SK-N-SH (cell line): ENCODE results near the gene RAB39B. TPM values are rescaled to one million over a fixed set of nuclear protein-coding genes. Genes with fewer than 3 reads are reported as not detected.

ENCODE experiments used
- CTCF ChIA-PET: fragments of 300-600, 350-600 bp; formaldehyde crosslinking; extraction: SDS; loops from one replicate; lab custom pipeline; 2021; lab: Yijun Ruan, JAX
- POLR2A ChIA-PET: fragments of 350-600 bp; sonication (Branson Sonifier 250); formaldehyde crosslinking; extraction: SDS; loops from one replicate; lab custom pipeline; 2020; ENCODE audit warnings: antibody characterized with exemption, inconsistent platforms; lab: Yijun Ruan, JAX
- DNase-seq: peaks from one replicate; pipeline ENCODE4 v3.0.0; 2012
- H2AFZ ChIP-seq: fragments of 200-600 bp; sonication (generic); 2 replicates; pipeline ENCODE4 v1.8.1; 2016; ENCODE audit warnings: antibody characterized with exemption, mild to moderate bottlenecking, low read depth
- H3F3A ChIP-seq: fragments of 200-600 bp; sonication (generic); replicated peaks from 2 replicates; pipeline ENCODE3; 2016; ENCODE audit warnings: antibody characterized with exemption, mild to moderate bottlenecking; ENCODE audit not compliant: insufficient read depth
- H3K27ac ChIP-seq, 2 experiments: fragments of 200-500 bp in 1 of 2; fragments of 200-600 bp in 1 of 2; sonication (Bioruptor generic) in 1 of 2; sonication (generic), shearing (Covaris generic) in 1 of 2; 2 replicates each; pipeline versions ENCODE4 v1.5.1 to v1.6.1; 2014 to 2016; ENCODE audit warnings: low read depth in 2 of 2, inconsistent platforms in 1 of 2, low read length in 1 of 2, mild to moderate bottlenecking in 1 of 2, mixed read lengths in 1 of 2
- H3K27me3 ChIP-seq: fragments of 200-600 bp; sonication (generic), shearing (Covaris generic); 2 replicates; pipeline ENCODE4 v1.6.1; 2016; ENCODE audit warnings: mixed run types; ENCODE audit not compliant: insufficient read depth
- H3K36me3 ChIP-seq, 2 experiments: fragments of 200-500 bp in 1 of 2; fragments of 200-600 bp in 1 of 2; sonication (Bioruptor generic) in 1 of 2; sonication (generic) in 1 of 2; replicated peaks in 1 of 2; 2 replicates each; pipeline versions ENCODE3 to v1.5.1; 2014 to 2016; ENCODE audit warnings: low read length in 1 of 2, mild to moderate bottlenecking in 1 of 2; ENCODE audit not compliant: insufficient read depth in 2 of 2, control insufficient read depth in 1 of 2
- H3K4me1 ChIP-seq, 2 experiments: fragments of 200-500 bp in 1 of 2; fragments of 200-600 bp in 1 of 2; sonication (Bioruptor generic) in 1 of 2; sonication (generic), shearing (Covaris generic) in 1 of 2; 2 replicates each; pipeline versions ENCODE4 v1.5.1 to v1.6.1; 2014 to 2016; ENCODE audit warnings: low read depth in 1 of 2, low read length in 1 of 2, mixed run types in 1 of 2; ENCODE audit not compliant: insufficient read depth in 2 of 2, control insufficient read depth in 1 of 2
- H3K4me2 ChIP-seq: fragments of 200-600 bp; sonication (generic), shearing (Covaris generic); 2 replicates; pipeline ENCODE4 v1.6.1; 2017; ENCODE audit warnings: mixed run types
- H3K4me3 ChIP-seq, 2 experiments: fragments of 200-500 bp in 1 of 2; fragments of 200-600 bp in 1 of 2; sonication (Bioruptor generic) in 1 of 2; sonication (generic), shearing (Covaris generic) in 1 of 2; 2 replicates each; pipeline versions ENCODE4 v1.5.1 to v1.8.1; 2014 to 2016; ENCODE audit warnings: low read depth in 2 of 2, inconsistent platforms in 1 of 2, low read length in 1 of 2, mild to moderate bottlenecking in 1 of 2, mixed read lengths in 1 of 2, moderate library complexity in 1 of 2
- H3K79me2 ChIP-seq: fragments of 200-600 bp; sonication (generic); 2 replicates; pipeline ENCODE4 v1.8.1; 2017; ENCODE audit warnings: mild to moderate bottlenecking; ENCODE audit not compliant: insufficient read depth
- H3K9ac ChIP-seq: fragments of 200-600 bp; sonication (generic); 2 replicates; pipeline ENCODE4 v1.6.1; 2017; ENCODE audit warnings: mixed run types
- H3K9me2 ChIP-seq: fragments of 200-600 bp; sonication (generic); 2 replicates; pipeline ENCODE4 v1.6.1; 2017; ENCODE audit warnings: mixed run types
- H3K9me3 ChIP-seq: fragments of 200-600 bp; sonication (generic); 2 replicates; pipeline ENCODE4 v1.6.1; 2017; ENCODE audit warnings: mixed run types, mild to moderate bottlenecking, moderate library complexity
- H4K20me1 ChIP-seq: fragments of 200-600 bp; sonication (generic); 2 replicates; pipeline ENCODE4 v1.6.1; 2017; ENCODE audit warnings: mild to moderate bottlenecking, mixed run types; ENCODE audit not compliant: insufficient read depth
- EZH2phosphoT487 ChIP-seq: fragments of 200-600 bp; sonication (generic); IDR thresholded peaks from 2 replicates; pipeline ENCODE4 v1.6.1; 2017; ENCODE audit warnings: low read depth, mixed run types, mild to moderate bottlenecking, antibody characterized with exemption, moderate library complexity, borderline replicate concordance
- FOSL2 ChIP-seq: IDR thresholded peaks from 2 replicates; pipeline ENCODE4 v1.4.0; 2012; ENCODE audit warnings: low read depth, mild to moderate bottlenecking, moderate library complexity, borderline replicate concordance
- GATA2 ChIP-seq: sonication (generic); formaldehyde crosslinking; IDR thresholded peaks from 2 replicates; pipeline ENCODE4 v1.5.0; 2020; ENCODE audit warnings: mild to moderate bottlenecking, missing genetic modification reagents
- MAX ChIP-seq: IDR thresholded peaks from 2 replicates; pipeline ENCODE4 v1.4.0; 2012; ENCODE audit warnings: low read depth
- RXRA ChIP-seq: IDR thresholded peaks from 2 replicates; pipeline ENCODE4 v1.4.0; 2012; ENCODE audit warnings: low read depth, mild to moderate bottlenecking, borderline replicate concordance
- SMC3 ChIP-seq: IDR thresholded peaks from 2 replicates; pipeline ENCODE4 v1.6.1; 2012; ENCODE audit warnings: low read depth, low read length, improper control_type of control experiment
- TAF1 ChIP-seq: IDR thresholded peaks from 2 replicates; pipeline ENCODE4 v1.6.1; 2012; ENCODE audit warnings: low read depth, mild to moderate bottlenecking, low read length, moderate library complexity, borderline replicate concordance
- TCF12 ChIP-seq: IDR thresholded peaks from 2 replicates; pipeline ENCODE4 v1.4.0; 2012
- WGBS: methylation state at CpG from one replicate; pipeline ENCODE4 v1.1.6; 2017; ENCODE audit warnings: low lambda C conversion rate; 5-methylcytosine and 5-hydroxymethylcytosine counted together
- polyA plus RNA-seq, 3 experiments: library from polyadenylated mRNA; depleted of rRNA; stranded (reverse); fragments of >200 nt; gene quantifications; 2 replicates each; pipeline ENCODE4 v1.2.3, GENCODE V29; 2012
- small RNA-seq, 7 experiments: library from RNA; depleted of rRNA; stranded (forward); fragments of <200 nt; gene quantifications; one replicate each; pipeline ENCODE3, GENCODE V24; 2012
- TF ChIP-seq, protein P1 (sequence below): fragments of 200-600 bp; sonication (generic); IDR thresholded peaks from 2 replicates; pipeline ENCODE4 v1.6.1; 2017; ENCODE audit warnings: antibody characterized with exemption, mild to moderate bottlenecking, moderate library complexity
- TF ChIP-seq, protein P2 (sequence below): fragments of 150-350 bp; IDR thresholded peaks from 2 replicates; pipeline ENCODE4 v1.6.1; 2016; ENCODE audit warnings: mild to moderate bottlenecking, low read depth, low read length

Gene RAB39B
- polyA plus RNA-seq, 1 of the 3 experiments (the other 2 are of a cell fraction) = 1.3 TPM

DNA sequence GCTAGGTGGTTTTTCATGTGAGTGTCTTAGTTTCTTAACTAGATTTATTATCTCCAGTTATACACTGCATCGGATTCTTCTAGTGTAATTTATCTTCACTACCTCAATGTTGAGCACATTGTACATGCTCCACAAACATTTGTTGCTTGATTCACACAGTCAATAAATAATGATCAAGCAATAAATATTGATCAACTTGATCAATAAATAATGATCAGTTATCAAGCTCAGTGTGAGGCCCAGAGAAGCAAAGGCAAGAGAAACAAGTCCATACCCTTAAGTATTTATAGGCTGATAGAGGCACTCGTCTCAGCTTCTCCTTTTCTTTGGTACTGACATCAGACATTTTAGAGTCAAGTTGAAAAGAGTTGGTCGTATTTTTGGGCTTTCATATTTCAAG lies 53.1 kb downstream of the RAB39B start:
- H3K9me2 ChIP-seq = no peaks in the 10 kb centered on the region
- no peak overlapping the region for H3K4me2 ChIP-seq
- no peak for DNase-seq
- no peaks in the 10 kb centered on the region for H3K27me3 ChIP-seq
- POLR2A ChIA-PET = no interaction called here
- H3K9me3 ChIP-seq = 0 out of 2 replicates have a peak, but pooled peaks cover 3% of the 10 kb centered on the region
- H3K9ac ChIP-seq = no peak overlapping the region
- TF ChIP-seq FOSL2 = no peak
- TF ChIP-seq TCF12 = no peak
- no peak for TF ChIP-seq SMC3
- no peak for TF ChIP-seq MAX
- TF ChIP-seq TAF1 = no peak
- TF ChIP-seq, protein P1, sequence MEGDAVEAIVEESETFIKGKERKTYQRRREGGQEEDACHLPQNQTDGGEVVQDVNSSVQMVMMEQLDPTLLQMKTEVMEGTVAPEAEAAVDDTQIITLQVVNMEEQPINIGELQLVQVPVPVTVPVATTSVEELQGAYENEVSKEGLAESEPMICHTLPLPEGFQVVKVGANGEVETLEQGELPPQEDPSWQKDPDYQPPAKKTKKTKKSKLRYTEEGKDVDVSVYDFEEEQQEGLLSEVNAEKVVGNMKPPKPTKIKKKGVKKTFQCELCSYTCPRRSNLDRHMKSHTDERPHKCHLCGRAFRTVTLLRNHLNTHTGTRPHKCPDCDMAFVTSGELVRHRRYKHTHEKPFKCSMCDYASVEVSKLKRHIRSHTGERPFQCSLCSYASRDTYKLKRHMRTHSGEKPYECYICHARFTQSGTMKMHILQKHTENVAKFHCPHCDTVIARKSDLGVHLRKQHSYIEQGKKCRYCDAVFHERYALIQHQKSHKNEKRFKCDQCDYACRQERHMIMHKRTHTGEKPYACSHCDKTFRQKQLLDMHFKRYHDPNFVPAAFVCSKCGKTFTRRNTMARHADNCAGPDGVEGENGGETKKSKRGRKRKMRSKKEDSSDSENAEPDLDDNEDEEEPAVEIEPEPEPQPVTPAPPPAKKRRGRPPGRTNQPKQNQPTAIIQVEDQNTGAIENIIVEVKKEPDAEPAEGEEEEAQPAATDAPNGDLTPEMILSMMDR = no peak
- TF ChIP-seq GATA2 (CRISPR knock-in tag) = no peak
- no peak for TF ChIP-seq EZH2phosphoT487
- TF ChIP-seq, protein P2, sequence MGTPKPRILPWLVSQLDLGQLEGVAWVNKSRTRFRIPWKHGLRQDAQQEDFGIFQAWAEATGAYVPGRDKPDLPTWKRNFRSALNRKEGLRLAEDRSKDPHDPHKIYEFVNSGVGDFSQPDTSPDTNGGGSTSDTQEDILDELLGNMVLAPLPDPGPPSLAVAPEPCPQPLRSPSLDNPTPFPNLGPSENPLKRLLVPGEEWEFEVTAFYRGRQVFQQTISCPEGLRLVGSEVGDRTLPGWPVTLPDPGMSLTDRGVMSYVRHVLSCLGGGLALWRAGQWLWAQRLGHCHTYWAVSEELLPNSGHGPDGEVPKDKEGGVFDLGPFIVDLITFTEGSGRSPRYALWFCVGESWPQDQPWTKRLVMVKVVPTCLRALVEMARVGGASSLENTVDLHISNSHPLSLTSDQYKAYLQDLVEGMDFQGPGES = no peak
- TF ChIP-seq RXRA = no peak
- H3K4me1 ChIP-seq = no peaks in the 10 kb centered on the region
- CTCF ChIA-PET = interaction anchor here (1.0 kb wide), 1 partner anchor 116 kb away, joined by 3 read pairs; no protein-coding TSS in a partner anchor
- H3F3A ChIP-seq = no peaks in the 10 kb centered on the region
- H3K4me3 ChIP-seq = no peak overlapping the region
- no peak overlapping the region for H2AFZ ChIP-seq
- H3K79me2 ChIP-seq = no peaks in the 10 kb centered on the region
- WGBS = 22% methylated on average over 3 of the region's 3 CpGs
- no peak overlapping the region for H3K27ac ChIP-seq
- no peaks in the 10 kb centered on the region for H3K36me3 ChIP-seq
- H4K20me1 ChIP-seq = no peaks in the 10 kb centered on the region

Small RNA genes lying within 50 kb of the gene (small RNA-seq; reads per million reads assigned to genes)
- gene AC234781.4 = 0 reads per million in 7 experiments

Other genes with a start within 250 kb of the RAB39B start
- gene F8, start 241.8 kb downstream of the RAB39B start, polyA plus RNA-seq (2012; rRNA removed) = 2.5 and 4.2 TPM in 2 replicates
- gene FUNDC2, start 237.6 kb downstream of the RAB39B start, polyA plus RNA-seq (2012; rRNA removed) = 55.9 and 73.1 TPM in 2 replicates
- 11.8 and 12.0 TPM in 2 replicates for gene CMC4, start 193.4 kb downstream of the RAB39B start, polyA plus RNA-seq (2012; rRNA removed)
- 3.7 and 4.9 TPM in 2 replicates for gene MTCP1, start 193.4 kb downstream of the RAB39B start, polyA plus RNA-seq (2012; rRNA removed)
- 11.2 and 16.6 TPM in 2 replicates for gene BRCC3, start 193.0 kb downstream of the RAB39B start, polyA plus RNA-seq (2012; rRNA removed)
- gene VBP1, start 48.0 kb downstream of the RAB39B start, polyA plus RNA-seq (2012; rRNA removed) = 13.8 and 18.1 TPM in 2 replicates
- gene CLIC2, start 70.1 kb upstream of the RAB39B start, polyA plus RNA-seq (2012; rRNA removed) = 0.03 and 0.16 TPM in 2 replicates
- gene F8A2, start 117.6 kb upstream of the RAB39B start, polyA plus RNA-seq (2012; rRNA removed) = not detected in 2 replicates
- gene F8A3, start 194.1 kb upstream of the RAB39B start, polyA plus RNA-seq (2012; rRNA removed) = 0.60 and 1.1 TPM in 2 replicates